ENCODE data around the gene ECHS1. TPM values are rescaled to one million over a fixed set of nuclear protein-coding genes. Genes with fewer than 3 reads are reported as not detected.

Gene ECHS1
- total and polyA plus RNA-seq, 7 donors: 83.2 to 151 (median 121) TPM

DNA sequence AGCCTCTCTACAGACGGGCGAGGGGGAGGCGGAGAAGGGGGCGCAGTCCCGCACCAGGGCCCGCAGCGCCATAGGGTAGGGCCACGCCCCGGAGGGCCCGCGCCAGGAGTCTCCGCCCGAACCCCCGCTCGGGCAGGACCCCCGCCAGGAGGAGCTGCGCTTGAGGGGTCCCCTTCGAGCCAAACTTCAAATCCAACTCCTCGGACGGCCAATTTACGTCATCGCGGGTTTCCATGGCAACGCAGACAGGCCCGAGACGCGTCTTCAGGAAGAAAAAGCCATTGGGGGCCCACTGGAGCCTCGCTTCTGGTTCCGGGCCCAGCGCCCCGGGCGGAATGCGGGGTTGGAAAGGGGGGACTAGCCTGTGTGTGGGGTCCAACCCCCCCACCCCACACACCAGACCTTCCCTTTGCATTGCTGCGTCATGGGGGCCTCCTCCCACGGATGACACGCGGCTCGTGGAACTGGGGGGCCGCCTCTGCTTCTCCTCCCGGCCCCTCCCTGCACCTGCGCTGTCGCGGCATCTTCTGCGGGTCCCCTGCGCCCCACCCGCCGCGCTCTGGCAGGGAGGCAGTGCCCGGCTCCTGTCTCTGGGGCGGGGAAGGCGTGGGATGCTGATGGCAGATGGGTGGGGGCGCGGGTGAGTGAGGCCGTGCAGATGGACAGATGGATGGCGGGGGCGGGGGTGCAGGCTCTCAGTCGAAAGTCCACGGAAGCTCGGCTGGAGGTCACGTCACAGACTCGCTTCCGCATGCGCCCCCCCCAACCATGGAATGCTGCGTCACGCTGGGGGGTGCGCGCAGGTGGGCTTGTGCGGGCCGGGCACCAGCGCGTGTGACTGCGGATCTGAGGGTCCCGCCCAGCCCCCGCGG lies 37.7 kb downstream of the ECHS1 start:
- Histone ChIP-seq H3K27ac (no peak overlapping the region), H3K27me3 (ENCODE audit: insufficient read depth in 3 of 3, low read length in 2 of 3) (peaks cover 0 to 64% (median 47%) of the 10 kb centered on the region in 3 donors), H3K36me3 (ENCODE audit: insufficient read depth in 1 of 2, low read depth in 1 of 2) (no peaks in the 10 kb centered on the region), H3K4me3 (peak overlapping the region; percentile 56), H3K4me1 (peaks cover 12% of the 10 kb centered on the region), H3K9me3 (no peaks in the 10 kb centered on the region)
- intact Hi-C loops (cut with DNase I): no loop called here
- TF ChIP-seq, protein P1, sequence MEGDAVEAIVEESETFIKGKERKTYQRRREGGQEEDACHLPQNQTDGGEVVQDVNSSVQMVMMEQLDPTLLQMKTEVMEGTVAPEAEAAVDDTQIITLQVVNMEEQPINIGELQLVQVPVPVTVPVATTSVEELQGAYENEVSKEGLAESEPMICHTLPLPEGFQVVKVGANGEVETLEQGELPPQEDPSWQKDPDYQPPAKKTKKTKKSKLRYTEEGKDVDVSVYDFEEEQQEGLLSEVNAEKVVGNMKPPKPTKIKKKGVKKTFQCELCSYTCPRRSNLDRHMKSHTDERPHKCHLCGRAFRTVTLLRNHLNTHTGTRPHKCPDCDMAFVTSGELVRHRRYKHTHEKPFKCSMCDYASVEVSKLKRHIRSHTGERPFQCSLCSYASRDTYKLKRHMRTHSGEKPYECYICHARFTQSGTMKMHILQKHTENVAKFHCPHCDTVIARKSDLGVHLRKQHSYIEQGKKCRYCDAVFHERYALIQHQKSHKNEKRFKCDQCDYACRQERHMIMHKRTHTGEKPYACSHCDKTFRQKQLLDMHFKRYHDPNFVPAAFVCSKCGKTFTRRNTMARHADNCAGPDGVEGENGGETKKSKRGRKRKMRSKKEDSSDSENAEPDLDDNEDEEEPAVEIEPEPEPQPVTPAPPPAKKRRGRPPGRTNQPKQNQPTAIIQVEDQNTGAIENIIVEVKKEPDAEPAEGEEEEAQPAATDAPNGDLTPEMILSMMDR (IDR thresholded peaks at IDR 0.05): no peak
- 1 to 3% (median 1%) methylated on average over 44 to 75 of the region's 75 CpGs for WGBS, 3 donors
- ATAC-seq (peak in 2 of 4 donors; percentile 20 to 52), DNase-seq (peak; percentile 57 to 77)

DNA sequence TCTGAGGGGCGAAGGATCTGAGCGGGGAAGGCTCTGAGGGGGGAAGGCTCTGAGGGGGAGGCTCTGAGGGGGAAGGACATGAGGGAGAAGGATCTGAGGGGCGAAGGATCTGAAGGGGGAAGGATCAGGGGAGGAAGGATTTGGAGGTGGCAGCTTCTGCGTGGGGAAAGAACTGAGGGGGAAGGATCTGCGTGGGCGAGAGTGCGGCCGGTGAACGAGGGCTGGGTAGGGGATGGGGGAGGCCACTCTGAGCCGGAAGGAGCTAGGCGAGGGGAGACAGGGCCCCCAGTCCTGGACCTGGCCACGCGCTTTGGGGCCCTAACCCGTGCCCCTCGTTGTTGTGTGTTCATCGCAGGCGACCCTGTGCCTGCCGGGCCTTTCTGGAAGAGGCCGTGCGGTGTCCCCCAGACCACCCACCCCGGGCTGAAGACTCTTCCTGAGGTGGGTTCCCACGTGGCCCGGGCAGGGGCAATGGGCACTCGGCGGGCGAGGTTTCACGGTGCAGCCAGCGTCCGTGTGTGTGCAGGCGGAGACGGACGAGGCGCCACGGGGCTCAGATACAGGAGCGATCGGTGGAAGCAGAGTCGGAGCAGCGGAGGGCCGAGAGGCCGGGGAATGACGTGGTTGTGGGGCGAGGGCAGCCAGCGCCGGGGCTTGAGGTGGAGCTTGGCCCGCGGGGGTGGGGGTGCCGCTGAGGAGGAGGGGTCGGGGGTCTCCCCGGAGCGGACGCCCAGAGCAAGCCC lies 38.5 kb downstream of the ECHS1 start:
- 14 to 19% (median 14%) methylated on average over 44 to 51 of the region's 51 CpGs for WGBS, 3 donors
- no peaks in the 10 kb centered on the region for H3K9me3 ChIP-seq
- TF ChIP-seq, protein P1 (IDR thresholded peaks at IDR 0.05): no peak
- DNase-seq (peak; percentile 16 to 44), ATAC-seq (peak in 3 of 4 donors; percentile 24 to 37 (median 35))
- no peak overlapping the region for H3K27ac ChIP-seq
- no peaks in the 10 kb centered on the region for H3K36me3 ChIP-seq (ENCODE audit: insufficient read depth in 1 of 2, low read depth in 1 of 2)
- H3K27me3 ChIP-seq (ENCODE audit: insufficient read depth in 3 of 3, low read length in 2 of 3): peaks cover 0 to 56% (median 43%) of the 10 kb centered on the region in 3 donors
- intact Hi-C loops (cut with DNase I): no loop called here
- peak overlapping the region; percentile 56 for H3K4me3 ChIP-seq
- peaks cover 12% of the 10 kb centered on the region for H3K4me1 ChIP-seq

DNA sequence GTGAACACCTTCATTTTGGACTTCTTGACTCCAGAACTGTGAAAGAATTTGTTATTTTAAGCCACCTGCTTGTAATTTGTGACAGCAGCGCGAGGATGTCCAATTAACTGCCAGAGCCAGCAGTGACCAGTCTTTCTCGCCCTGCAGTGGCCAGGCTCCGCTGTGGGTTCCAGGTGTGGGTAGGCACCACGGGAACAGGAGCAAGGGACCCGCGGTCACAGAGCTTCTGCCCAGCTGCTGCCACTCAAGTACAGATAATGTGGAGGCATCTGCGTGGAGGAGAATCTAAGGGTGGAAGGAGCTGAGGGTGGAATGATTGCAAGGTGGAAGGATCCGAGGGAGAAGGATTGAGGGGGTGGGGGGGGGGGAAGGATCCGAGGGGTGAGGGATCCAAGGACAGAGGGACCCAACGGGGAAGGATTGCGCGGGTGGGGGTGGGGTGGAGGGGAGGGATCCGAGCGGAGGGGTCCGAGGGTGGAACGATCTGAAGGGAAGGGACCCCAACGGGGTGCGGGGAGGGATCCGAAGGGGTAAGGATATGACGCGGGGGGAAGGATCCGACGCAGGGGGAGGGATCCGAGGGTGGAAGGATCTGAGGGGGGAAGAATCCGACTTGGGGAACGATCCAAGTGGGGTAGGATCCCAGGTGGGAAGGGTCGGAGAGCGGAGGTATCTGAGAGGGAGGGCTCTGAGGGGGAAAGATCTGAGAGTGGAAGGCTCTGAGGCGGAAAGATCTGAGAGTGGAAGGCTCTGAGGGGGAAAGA lies 40.0 kb downstream of the ECHS1 start:
- Histone ChIP-seq H3K4me3 (no peak overlapping the region), H3K9me3 (no peaks in the 10 kb centered on the region), H3K27me3 (ENCODE audit: insufficient read depth in 3 of 3, low read length in 2 of 3) (peaks cover 0 to 70% (median 40%) of the 10 kb centered on the region in 3 donors), H3K36me3 (ENCODE audit: insufficient read depth in 1 of 2, low read depth in 1 of 2) (no peaks in the 10 kb centered on the region), H3K27ac (no peak overlapping the region), H3K4me1 (peaks cover 12% of the 10 kb centered on the region)
- no peak for ATAC-seq
- peak in 1 of 2 donors; percentile 27 for DNase-seq
- intact Hi-C loops (cut with DNase I): no loop called here
- TF ChIP-seq, protein P1 (IDR thresholded peaks at IDR 0.05): no peak
- 69 to 80% (median 79%) methylated on average over 30 of the region's 30 CpGs for WGBS, 3 donors

DNA sequence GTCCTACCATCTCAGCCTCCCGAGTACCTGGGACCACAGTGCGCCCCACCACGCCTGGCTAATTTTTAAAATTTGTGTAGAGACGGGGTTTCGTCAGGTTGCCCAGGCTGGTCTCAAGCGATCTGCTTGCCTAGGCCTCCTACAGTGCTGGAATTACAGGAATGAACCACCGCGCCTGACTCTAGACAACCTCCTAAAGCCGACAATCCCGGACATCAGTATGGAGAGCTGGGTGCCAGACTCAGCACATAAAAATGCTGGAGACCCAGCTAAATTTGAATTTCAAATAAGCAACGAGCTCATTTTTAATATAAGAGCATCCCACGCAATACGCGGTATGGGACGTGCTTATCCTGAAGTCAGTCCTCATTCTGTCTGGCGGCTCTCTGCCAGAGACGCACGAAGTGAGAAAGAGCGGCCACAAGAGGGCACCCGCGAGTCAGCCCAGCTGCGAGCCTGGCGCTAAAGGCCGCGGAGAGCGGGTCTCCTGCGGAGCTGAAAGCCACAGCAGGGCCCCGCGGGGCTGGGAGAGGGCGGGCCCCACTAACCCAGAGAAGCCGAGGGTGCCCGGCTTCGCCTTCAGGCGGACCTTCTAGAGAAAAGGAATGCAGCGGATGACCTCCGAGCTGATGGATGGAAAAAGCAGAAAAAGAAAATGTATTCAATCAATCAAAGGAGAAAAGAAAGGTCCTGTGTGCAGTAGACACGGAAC lies 43.5 kb downstream of the ECHS1 start:
- peak; percentile 84 to 97 (median 88) for ATAC-seq
- Histone ChIP-seq H3K4me3 (peak overlapping the region; percentile 43), H3K36me3 (ENCODE audit: insufficient read depth in 1 of 2, low read depth in 1 of 2) (no peaks in the 10 kb centered on the region), H3K27ac (no peak overlapping the region), H3K27me3 (ENCODE audit: insufficient read depth in 3 of 3, low read length in 2 of 3) (peaks cover 0 to 74% (median 33%) of the 10 kb centered on the region in 3 donors), H3K9me3 (no peaks in the 10 kb centered on the region), H3K4me1 (no peaks in the 10 kb centered on the region)
- TF ChIP-seq, protein P1 (IDR thresholded peaks at IDR 0.05): peak; percentile 98
- intact Hi-C loops (cut with DNase I): loop anchor here (2.0 to 10.0 kb wide), 3 partner anchors 65 to 278 kb away; partner anchors contain the start of gene MTG1 (in 1 of the 2)
- DNase-seq: peak; percentile 83 to 91
- WGBS, 3 donors: 8 to 9% (median 8%) methylated on average over 37 of the region's 37 CpGs
